GM10248 (cell line): ENCODE measurements around the gene PDAP1.

Experiments used
- CTCF ChIA-PET: fragments of 300-600 bp; sonication (Branson Sonifier 250); formaldehyde crosslinking; extraction: SDS; loops from one replicate; lab custom pipeline; 2021; ENCODE audit warnings: antibody characterized with exemption; lab: Yijun Ruan, JAX
- POLR2A ChIA-PET: fragments of 350-650 bp; sonication (Branson Sonifier 250); formaldehyde crosslinking; extraction: SDS; loops from one replicate; lab custom pipeline; 2020; ENCODE audit warnings: antibody characterized with exemption; lab: Yijun Ruan, JAX
- DNase-seq: peaks from one replicate; pipeline ENCODE4 v3.0.0; 2012; ENCODE audit errors: extremely low spot score
- TF ChIP-seq, protein P1 (sequence below): IDR thresholded peaks from 2 replicates; pipeline ENCODE4 v1.5.1; 2012; ENCODE audit warnings: mild to moderate bottlenecking, low read depth; ENCODE audit errors: extremely low read depth, missing control alignments, control extremely low read depth

PDAP1 gene

DNA sequence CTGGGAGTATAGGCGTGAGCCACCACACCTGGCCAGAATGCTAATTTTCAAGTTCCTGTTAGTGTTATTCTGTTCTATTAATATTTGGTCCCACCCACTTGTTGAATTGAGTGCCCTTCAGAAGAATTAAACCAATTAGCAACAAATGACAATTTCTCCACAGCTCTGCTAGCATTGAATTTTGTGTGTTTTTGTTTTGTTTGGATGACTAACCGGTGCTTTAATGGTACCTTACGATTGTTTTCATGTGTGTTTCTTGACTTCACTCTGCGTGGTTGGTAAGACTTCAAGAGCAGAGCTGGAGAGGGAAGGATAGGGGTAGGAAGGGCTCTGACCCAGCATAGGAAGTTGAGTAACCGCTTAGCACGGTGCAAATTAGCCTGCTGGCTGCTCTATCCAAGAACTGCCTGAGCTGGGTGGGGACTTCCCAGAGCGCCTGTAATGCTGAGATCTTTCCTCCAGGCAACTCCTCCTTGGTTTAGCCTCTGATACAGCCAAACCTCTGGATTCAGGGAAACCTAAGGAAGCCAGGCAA is 29.3 kb downstream of the PDAP1 start:
- TF ChIP-seq, protein P1, sequence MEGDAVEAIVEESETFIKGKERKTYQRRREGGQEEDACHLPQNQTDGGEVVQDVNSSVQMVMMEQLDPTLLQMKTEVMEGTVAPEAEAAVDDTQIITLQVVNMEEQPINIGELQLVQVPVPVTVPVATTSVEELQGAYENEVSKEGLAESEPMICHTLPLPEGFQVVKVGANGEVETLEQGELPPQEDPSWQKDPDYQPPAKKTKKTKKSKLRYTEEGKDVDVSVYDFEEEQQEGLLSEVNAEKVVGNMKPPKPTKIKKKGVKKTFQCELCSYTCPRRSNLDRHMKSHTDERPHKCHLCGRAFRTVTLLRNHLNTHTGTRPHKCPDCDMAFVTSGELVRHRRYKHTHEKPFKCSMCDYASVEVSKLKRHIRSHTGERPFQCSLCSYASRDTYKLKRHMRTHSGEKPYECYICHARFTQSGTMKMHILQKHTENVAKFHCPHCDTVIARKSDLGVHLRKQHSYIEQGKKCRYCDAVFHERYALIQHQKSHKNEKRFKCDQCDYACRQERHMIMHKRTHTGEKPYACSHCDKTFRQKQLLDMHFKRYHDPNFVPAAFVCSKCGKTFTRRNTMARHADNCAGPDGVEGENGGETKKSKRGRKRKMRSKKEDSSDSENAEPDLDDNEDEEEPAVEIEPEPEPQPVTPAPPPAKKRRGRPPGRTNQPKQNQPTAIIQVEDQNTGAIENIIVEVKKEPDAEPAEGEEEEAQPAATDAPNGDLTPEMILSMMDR: no peak
- ChIA-PET POLR2A (interaction anchor here (0.7 to 1.9 kb wide), 2 partner anchors 30 to 111 kb away, joined by 4 to 5 read pairs; partner anchors contain the start of genes BUD31 and PDAP1), CTCF (interaction anchor here (0.9 to 1.0 kb wide), 2 partner anchors 15 to 21 kb away, joined by 3 read pairs; no protein-coding TSS in a partner anchor)
- DNase-seq: no peak

DNA sequence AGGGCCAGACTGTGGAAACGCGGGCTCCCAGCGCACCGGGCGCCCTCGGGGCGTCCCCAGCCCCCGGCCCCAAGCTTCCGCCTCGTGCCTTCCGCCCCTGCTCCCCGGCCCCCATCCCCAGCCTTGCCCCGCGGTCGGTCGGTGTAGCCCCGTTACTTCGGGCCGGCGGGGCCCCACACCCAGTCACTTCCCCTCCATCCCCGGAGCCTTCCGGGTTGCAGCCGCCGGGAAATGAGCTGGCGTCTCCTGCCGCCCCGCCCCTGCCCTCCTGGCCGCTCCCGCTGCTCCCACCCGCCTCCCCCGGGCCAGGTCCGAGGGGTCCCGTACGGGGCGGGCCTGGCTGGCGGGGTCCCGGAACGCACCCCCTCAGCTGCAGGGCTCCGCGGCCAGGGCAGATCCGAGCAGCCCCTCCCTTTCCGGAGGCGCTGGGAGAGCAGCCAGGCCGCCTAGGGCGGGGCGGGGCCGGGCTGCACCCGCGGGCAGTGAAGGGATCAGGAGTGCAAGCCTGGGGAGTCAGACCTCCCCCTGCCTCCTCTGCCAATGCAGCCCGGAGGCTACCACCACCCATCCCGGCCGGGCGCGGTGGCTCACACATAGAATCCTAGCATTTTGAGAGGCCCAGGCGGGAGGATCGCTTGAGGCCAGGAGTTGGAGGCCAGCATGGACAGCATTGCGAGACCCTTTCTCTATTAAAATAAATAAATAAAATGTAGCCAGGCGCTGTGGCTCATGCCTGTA is 33.2 kb downstream of the PDAP1 start:
- CTCF ChIA-PET: interaction anchor here (1.5 kb wide), 1 partner anchor 12 kb away, joined by 4 read pairs; no protein-coding TSS in a partner anchor
- POLR2A ChIA-PET: interaction anchor here (0.6 to 0.9 kb wide), 3 partner anchors 27 to 34 kb away, joined by 3 to 11 read pairs (median 7); partner anchors contain the start of genes BUD31 and PDAP1
- TF ChIP-seq, protein P1: no peak
- DNase-seq: peak; percentile 81

DNA sequence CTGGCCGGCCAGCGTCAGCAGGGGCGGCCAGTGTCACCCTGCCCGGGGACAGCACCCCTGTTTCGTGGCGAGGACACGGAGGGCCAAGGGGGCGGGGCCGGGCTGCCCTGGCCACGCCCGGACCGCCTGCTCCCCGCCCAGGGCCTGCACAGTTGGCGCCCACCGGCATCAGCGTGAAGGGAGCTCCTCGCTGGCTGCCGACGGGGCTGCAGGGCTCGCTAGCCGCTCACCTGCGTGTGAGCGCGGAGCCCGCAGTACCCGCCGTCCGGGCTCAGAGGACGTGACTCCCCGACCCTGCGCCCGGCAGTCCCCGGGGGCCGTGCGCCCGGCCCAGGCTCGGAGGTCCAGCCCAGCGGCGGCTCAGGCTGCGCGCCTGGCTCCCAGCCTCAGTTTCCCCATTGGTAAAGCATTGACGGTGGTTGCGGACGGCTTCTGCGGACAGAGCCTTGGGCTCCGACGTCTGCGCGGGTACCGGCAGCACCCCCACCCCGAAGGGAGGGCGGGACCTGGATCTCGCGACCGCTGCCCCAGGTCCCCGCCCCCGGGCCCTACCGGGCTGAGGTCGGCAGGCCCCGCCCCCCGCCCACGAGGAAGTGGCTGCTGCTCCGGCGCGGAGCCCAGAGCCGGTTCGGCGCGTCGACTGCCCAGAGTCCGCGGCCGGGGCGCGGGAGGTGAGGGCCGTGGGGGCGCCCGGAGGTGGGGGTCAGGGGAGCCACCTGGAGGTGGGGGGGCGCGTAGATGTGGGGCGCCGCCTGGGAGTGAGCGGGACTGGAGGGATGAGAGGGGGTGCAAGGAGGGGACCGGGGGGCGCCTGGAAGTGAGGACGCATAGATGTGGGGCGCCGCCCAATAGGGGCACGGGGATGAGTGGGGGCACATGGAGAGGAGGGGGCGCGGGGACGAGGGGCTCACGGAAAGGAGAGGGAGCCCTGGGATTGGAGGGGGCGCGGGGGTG is 34.0 kb downstream of the PDAP1 start, which contains the start of gene ARPC1B:
ARPC1B (plus strand) TSS at position 620 of the 954 bp plus-strand sequence. CDS start 10,985 bp downstream, outside the sequence.
- ChIA-PET POLR2A (interaction anchor here (1.4 kb wide), 1 partner anchor 34 kb away, joined by 6 read pairs; the partner anchor contains the start of genes BUD31 and PDAP1), CTCF (interaction anchor here (1.1 to 1.5 kb wide), 3 partner anchors 9 to 19 kb away, joined by 3 to 5 read pairs (median 4); no protein-coding TSS in a partner anchor)
- DNase-seq: peak; percentile 98
- TF ChIP-seq, protein P1: no peak

DNA sequence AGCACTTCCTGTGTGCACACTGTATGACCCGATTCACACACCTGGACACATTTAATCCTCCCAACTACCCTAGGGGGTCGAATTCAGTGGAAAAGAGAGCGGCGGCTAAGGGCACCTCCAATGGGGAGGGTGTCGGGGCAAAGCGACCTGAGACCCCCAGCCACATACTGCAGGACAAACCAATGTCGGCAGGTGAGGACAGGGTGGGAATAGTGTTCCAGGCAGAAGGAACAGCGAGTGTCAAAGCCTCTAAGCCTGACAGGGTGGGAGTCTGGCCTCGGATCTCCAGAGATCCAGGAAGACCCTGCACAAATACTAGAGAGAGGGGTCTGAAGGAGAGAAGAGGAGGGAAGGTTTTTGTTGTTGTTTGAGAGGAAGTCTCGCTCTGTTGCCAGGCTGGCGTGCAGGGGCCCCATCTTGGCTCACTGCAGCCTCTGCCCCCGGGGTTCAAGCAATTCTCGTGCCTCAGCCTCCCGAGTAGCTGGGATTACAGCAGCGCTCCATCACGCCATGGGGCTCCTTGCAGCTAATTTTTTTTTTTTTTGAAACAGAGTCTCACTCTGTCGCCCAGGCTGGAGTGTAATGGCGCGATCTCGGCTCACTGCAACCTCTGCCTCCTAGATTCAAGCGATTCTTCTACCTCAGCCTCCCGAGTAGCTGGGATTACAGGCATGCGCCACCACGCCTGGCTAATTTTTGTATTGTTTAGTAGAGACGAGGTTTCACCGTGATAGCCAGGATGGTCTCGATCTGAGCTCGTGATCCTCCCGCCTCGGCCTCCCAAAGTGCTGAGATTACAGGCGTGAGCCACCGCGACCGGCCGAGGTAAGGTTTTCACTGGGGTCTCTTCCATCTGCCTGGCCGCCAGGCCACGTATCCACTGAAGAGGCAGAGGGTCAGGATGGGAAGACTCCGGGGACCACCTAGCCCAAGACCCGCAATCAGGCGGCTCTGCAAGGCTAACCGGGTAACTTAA is 35.0 kb downstream of the PDAP1 start:
- DNase-seq: no peak
- TF ChIP-seq, protein P1: no peak
- CTCF ChIA-PET: interaction anchor here (1.0 to 1.5 kb wide), 4 partner anchors 8 to 18 kb away, joined by 3 to 5 read pairs (median 4); no protein-coding TSS in a partner anchor
- POLR2A ChIA-PET: interaction anchor here (1.4 kb wide), 1 partner anchor 35 kb away, joined by 6 read pairs; the partner anchor contains the start of genes BUD31 and PDAP1

DNA sequence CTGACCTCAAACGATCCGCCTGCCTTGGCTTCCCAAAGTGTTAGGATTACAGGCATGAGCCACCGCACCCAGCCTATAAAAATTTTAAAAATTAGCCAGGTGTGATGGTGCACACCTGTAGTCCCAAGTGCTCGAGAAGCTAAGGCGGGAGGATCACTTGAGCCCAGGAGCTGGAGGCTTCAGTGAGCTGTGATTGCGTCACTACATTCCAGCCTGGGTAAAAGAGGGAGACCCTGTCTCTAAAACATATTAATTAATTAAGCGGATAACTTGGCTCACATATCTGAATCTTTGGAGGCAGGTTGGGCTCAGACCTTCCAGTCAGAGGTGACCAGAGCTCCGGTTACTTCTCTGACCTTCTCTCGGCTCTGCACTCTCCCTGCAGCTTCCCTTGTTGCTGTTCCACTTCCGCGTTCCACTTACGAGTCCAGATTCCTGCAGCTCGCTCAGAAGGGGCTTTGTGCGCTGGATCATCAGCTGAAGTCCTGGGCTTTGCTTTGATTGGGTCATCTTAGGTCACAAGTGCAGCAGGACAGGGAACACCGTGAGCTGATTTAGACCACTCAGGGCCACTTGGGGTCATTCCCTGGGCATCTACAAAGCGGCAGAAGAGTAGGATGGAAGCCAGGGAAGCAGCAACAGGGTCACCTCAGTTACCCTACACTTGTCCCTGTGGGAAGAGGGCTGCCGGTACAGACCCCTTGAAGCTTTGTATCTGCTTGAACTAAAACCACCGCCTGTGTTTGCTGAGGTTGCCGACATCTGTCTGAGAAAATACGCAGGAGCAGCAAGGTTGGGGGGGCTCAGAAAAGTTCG is 35.9 kb downstream of the PDAP1 start:
- ChIA-PET POLR2A (no interaction called here), CTCF (interaction anchor here (1.0 kb wide), 1 partner anchor 8 kb away, joined by 3 read pairs; no protein-coding TSS in a partner anchor)
- DNase-seq: no peak
- TF ChIP-seq, protein P1: no peak
